Activated naive CD4-positive, alpha-beta T cell treated with anti-CD3 and anti-CD28 coated beads, Interleukin-2, amount 50 U/mL, for 24 hours (primary cell): ENCODE data around the gene CHST13.
A peak's percentile ranks its signal among the peaks of the same experiment; 100 is the strongest.
"Not testable (repeated sequence)": the region's sequence is repeated elsewhere in the genome, so short reads cannot be mapped to it uniquely, and the experiment has no call there.

Experiments used
- H3K27ac Mint-ChIP-seq: one replicate; pipeline ENCODE4 v1.8.0; 2021; ENCODE audit warnings: mild to moderate bottlenecking, mixed read lengths
- H3K27me3 Mint-ChIP-seq: one replicate; pipeline ENCODE4 v1.8.0; 2021; ENCODE audit warnings: mixed read lengths
- H3K36me3 Mint-ChIP-seq: one replicate; pipeline ENCODE4 v1.8.0; 2021; ENCODE audit warnings: mixed read lengths
- H3K4me1 Mint-ChIP-seq: one replicate; pipeline ENCODE4 v1.8.0; 2021; ENCODE audit warnings: mixed read lengths
- H3K4me3 Mint-ChIP-seq: one replicate; pipeline ENCODE4 v1.8.0; 2021; ENCODE audit warnings: mild to moderate bottlenecking, mixed read lengths
- H3K9me3 Mint-ChIP-seq: one replicate; pipeline ENCODE4 v1.8.0; 2021; ENCODE audit warnings: mixed read lengths

Gene CHST13

GRCh38 chr3:126525853-126526667 lies 2.1 kb downstream of the CHST13 start:
- H3K27me3 Mint-ChIP-seq = peaks cover 13% of the 10 kb centered on the region
- H3K27ac Mint-ChIP-seq = no peak overlapping the region
- no peaks in the 10 kb centered on the region for H3K9me3 Mint-ChIP-seq
- H3K4me3 Mint-ChIP-seq = no peak overlapping the region
- H3K4me1 Mint-ChIP-seq = no peaks in the 10 kb centered on the region
- H3K36me3 Mint-ChIP-seq = no peaks in the 10 kb centered on the region

- no peaks in the 10 kb centered on the region for H3K4me1 Mint-ChIP-seq
- H3K27me3 Mint-ChIP-seq = peaks cover 13% of the 10 kb centered on the region
- H3K4me3 Mint-ChIP-seq = no peak overlapping the region
- H3K9me3 Mint-ChIP-seq = no peaks in the 10 kb centered on the region
- H3K27ac Mint-ChIP-seq = no peak overlapping the region
- no peaks in the 10 kb centered on the region for H3K36me3 Mint-ChIP-seq
These were observed 2.7 kb downstream of the CHST13 start for GRCh38 chr3:126526668-126527005.

GRCh38 chr3:126527006-126527405 lies 3.1 kb downstream of the CHST13 start:
- no peaks in the 10 kb centered on the region for H3K36me3 Mint-ChIP-seq
- peaks cover 12% of the 10 kb centered on the region for H3K27me3 Mint-ChIP-seq
- H3K27ac Mint-ChIP-seq = no peak overlapping the region
- no peaks in the 10 kb centered on the region for H3K4me1 Mint-ChIP-seq
- H3K9me3 Mint-ChIP-seq = no peaks in the 10 kb centered on the region
- no peak overlapping the region for H3K4me3 Mint-ChIP-seq

GRCh38 chr3:126527455-126528211 lies 3.7 kb downstream of the CHST13 start:
- no peak overlapping the region for H3K4me3 Mint-ChIP-seq
- H3K4me1 Mint-ChIP-seq = no peaks in the 10 kb centered on the region

GRCh38 chr3:126528419-126528799 lies 4.5 kb downstream of the CHST13 start:
- no peak overlapping the region for H3K4me3 Mint-ChIP-seq
- no peaks in the 10 kb centered on the region for H3K36me3 Mint-ChIP-seq
- H3K27me3 Mint-ChIP-seq = peaks cover 7% of the 10 kb centered on the region
- H3K4me1 Mint-ChIP-seq = no peaks in the 10 kb centered on the region
- H3K9me3 Mint-ChIP-seq = no peaks in the 10 kb centered on the region
- no peak overlapping the region for H3K27ac Mint-ChIP-seq

More at GRCh38 chr3:126527455-126528211, 3.7 kb downstream of the CHST13 start:
- no peaks in the 10 kb centered on the region for H3K9me3 Mint-ChIP-seq
- H3K27ac Mint-ChIP-seq = no peak overlapping the region
- peaks cover 10% of the 10 kb centered on the region for H3K27me3 Mint-ChIP-seq
- H3K36me3 Mint-ChIP-seq = no peaks in the 10 kb centered on the region

- Mint-ChIP-seq H3K27me3 (peaks cover 10% of the 10 kb centered on the region), H3K4me1 (no peaks in the 10 kb centered on the region), H3K9me3 (no peaks in the 10 kb centered on the region), H3K36me3 (no peaks in the 10 kb centered on the region), H3K4me3 (no peak overlapping the region), H3K27ac (no peak overlapping the region)
These were observed 5.0 kb downstream of the CHST13 start for GRCh38 chr3:126528800-126529541.

GRCh38 chr3:126529585-126530170 lies 5.7 kb downstream of the CHST13 start:
- Mint-ChIP-seq H3K4me3 (no peak overlapping the region), H3K36me3 (no peaks in the 10 kb centered on the region), H3K4me1 (no peaks in the 10 kb centered on the region), H3K27ac (no peak overlapping the region), H3K9me3 (no peaks in the 10 kb centered on the region), H3K27me3 (peaks cover 13% of the 10 kb centered on the region)

- Mint-ChIP-seq H3K4me3 (no peak overlapping the region), H3K27ac (no peak overlapping the region), H3K4me1 (no peaks in the 10 kb centered on the region), H3K27me3 (peaks cover 13% of the 10 kb centered on the region), H3K9me3 (no peaks in the 10 kb centered on the region), H3K36me3 (no peaks in the 10 kb centered on the region)
These were observed 6.5 kb downstream of the CHST13 start for GRCh38 chr3:126530171-126531050.

- Mint-ChIP-seq H3K27me3 (peaks cover 11% of the 10 kb centered on the region), H3K36me3 (no peaks in the 10 kb centered on the region), H3K4me1 (no peaks in the 10 kb centered on the region), H3K27ac (no peak overlapping the region), H3K4me3 (no peak overlapping the region), H3K9me3 (no peaks in the 10 kb centered on the region)
These were observed 7.0 kb downstream of the CHST13 start for GRCh38 chr3:126531051-126531330.

- Mint-ChIP-seq H3K9me3 (no peaks in the 10 kb centered on the region), H3K4me1 (no peaks in the 10 kb centered on the region), H3K4me3 (no peak overlapping the region), H3K36me3 (no peaks in the 10 kb centered on the region), H3K27me3 (peaks cover 9% of the 10 kb centered on the region), H3K27ac (peak overlapping the region; percentile 32)
These were observed 9.6 kb downstream of the CHST13 start for GRCh38 chr3:126533506-126533905.

GRCh38 chr3:126534716-126535115 lies 10.8 kb downstream of the CHST13 start:
- not testable (repeated sequence) for H3K27me3 Mint-ChIP-seq, H3K36me3 Mint-ChIP-seq, H3K27ac Mint-ChIP-seq

GRCh38 chr3:126535636-126536035 lies 11.7 kb downstream of the CHST13 start:
- Mint-ChIP-seq H3K27ac (no peak overlapping the region), H3K4me1 (no peaks in the 10 kb centered on the region), H3K9me3 (no peaks in the 10 kb centered on the region), H3K4me3 (no peak overlapping the region), H3K36me3 (no peaks in the 10 kb centered on the region), H3K27me3 (peaks cover 11% of the 10 kb centered on the region)

More at GRCh38 chr3:126534716-126535115, 10.8 kb downstream of the CHST13 start:
- not testable (repeated sequence) for H3K4me1 Mint-ChIP-seq, H3K9me3 Mint-ChIP-seq, H3K4me3 Mint-ChIP-seq

GRCh38 chr3:126536126-126536525 lies 12.2 kb downstream of the CHST13 start:
- no peaks in the 10 kb centered on the region for H3K4me1 Mint-ChIP-seq

GRCh38 chr3:126537116-126537729 lies 13.3 kb downstream of the CHST13 start:
- Mint-ChIP-seq H3K36me3 (no peaks in the 10 kb centered on the region), H3K4me3 (no peak overlapping the region), H3K9me3 (no peaks in the 10 kb centered on the region), H3K4me1 (no peaks in the 10 kb centered on the region), H3K27ac (no peak overlapping the region), H3K27me3 (peaks cover 14% of the 10 kb centered on the region)

More at GRCh38 chr3:126536126-126536525, 12.2 kb downstream of the CHST13 start:
- Mint-ChIP-seq H3K27ac (no peak overlapping the region), H3K9me3 (no peaks in the 10 kb centered on the region), H3K36me3 (no peaks in the 10 kb centered on the region), H3K27me3 (peaks cover 13% of the 10 kb centered on the region), H3K4me3 (no peak overlapping the region)
